TTC549 (cell line): ENCODE measurements around the gene KRTAP2-1.
"Not testable (repeated sequence)": the region's sequence is repeated elsewhere in the genome, so short reads cannot be mapped to it uniquely, and the experiment has no call there.

Experiments
- FAIRE-seq: peaks from 2 replicates; lab custom pipeline; 2012; peaks lifted over from hg19 to GRCh38; lab: Jason Lieb, UNC

The KRTAP2-1 gene, protein sequence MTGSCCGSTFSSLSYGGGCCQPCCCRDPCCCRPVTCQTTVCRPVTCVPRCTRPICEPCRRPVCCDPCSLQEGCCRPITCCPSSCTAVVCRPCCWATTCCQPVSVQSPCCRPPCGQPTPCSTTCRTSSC

GRCh38 chr17:41046735-41047465, at the start of gene KRTAP2-1:
TSS of gene KRTAP2-1 (minus strand) at chr17:41047316. CDS start at chr17:41047267, 49 bp downstream.
- FAIRE-seq, result not testable (repeated sequence)

- FAIRE-seq, result no peak
These were observed 48.9 kb upstream of the KRTAP2-1 start for GRCh38 chr17:41096055-41096454.

DNA sequence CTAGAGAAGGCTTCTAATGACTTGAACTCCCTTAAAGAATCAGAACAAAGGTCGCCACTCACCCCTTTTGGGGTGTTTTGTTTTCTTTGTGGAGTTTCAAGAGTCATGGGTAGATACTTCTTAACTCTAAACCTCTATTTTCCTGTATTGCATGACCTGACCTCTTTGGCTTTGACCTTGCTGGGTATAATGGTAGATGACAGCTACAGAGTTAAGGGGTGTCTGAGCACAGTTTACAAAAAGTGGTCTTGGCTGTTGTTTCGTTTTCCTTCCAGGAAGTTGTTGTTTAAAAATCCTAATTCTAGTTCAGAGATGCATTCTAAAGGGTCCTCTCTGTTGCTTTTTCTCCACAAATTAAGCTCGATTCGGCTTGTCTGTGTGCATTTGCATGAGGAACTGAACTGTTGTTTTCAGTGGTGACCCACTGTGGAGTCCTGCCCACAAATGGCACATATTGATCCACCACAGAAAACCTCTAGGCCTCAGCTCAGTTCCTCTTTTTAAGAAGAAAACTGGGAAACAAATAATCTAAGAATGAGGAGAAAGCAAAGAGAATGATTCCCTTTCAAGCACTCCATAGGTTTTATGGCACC, 41.7 kb upstream of the KRTAP2-1 start:
- not testable (repeated sequence) for FAIRE-seq

DNA sequence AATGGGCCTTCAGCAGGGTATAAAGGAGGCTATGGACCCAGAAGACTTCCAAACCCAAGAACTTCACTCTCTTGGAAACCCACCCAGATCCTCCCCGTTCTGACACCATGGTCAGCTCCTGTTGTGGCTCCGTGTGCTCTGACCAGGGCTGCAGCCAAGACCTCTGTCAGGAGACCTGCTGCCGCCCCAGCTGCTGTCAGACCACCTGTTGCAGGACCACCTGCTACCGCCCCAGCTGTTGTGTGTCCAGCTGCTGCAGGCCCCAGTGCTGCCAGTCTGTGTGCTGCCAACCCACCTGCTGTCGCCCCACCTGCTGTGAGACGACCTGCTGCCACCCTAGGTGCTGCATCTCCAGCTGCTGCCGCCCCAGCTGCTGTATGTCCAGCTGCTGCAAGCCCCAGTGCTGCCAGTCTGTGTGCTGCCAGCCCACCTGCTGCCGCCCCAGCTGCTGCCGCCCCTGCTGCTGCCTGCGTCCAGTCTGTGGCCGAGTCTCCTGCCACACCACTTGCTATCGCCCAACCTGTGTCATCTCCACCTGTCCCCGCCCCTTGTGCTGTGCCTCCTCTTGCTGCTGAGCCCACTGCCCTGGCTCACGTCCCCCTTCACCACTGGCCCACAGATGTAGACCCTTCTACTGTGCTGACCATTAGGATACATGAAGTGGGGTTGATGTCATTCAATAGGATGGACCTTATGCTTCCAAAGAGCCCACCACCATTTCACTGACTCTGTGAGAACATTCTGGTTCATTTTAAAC, 37.2 kb upstream of the KRTAP2-1 start, which contains the start of gene KRTAP4-7:
Gene KRTAP4-7, plus strand, starts transcription at position 51 of the 757 bp plus-strand sequence. Its CDS starts 57 bp downstream, at position 108.
- FAIRE-seq, result not testable (repeated sequence)

- FAIRE-seq, result not testable (repeated sequence)
These were observed 36.3 kb upstream of the KRTAP2-1 start for GRCh38 chr17:41083427-41083826.

DNA sequence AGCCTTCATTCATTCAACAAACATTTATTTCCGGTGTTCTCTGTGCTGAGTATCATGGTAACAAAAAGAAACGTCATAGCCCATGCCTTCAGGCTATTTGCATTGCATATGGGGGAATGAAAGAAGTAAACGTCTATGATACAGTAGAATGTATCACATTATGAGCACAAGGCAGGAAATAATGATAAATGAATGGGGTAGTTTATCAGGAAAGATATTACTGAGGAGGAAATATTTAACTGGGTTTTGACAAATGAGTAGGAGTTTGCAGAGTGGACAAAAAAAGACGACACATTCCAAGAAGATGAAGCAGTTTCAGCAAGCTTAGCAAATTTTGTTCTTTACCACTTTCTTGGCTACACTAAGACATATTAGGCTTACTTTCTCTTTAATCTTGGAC, 35.5 kb upstream of the KRTAP2-1 start:
- no peak for FAIRE-seq

DNA sequence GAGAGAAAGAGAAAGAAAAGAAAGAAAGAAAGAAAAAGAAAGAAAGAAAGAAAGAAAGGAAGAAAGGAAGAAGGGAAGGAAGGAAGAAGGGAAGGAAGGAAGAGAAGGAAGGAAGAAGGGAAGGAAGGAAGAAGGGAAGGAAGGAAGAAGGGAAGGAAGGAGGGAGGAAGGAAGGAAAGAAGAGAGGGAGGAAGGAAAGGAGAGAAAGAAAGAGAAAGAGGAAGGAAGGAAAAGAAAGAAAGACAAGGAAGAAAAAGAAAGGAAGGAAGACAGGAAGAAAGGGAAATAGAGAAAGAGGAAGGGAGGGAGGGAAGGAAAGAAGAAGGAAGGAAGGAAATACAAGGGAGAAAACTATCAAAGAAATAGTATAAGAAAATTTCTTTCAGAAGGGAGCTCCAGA, 29.7 kb upstream of the KRTAP2-1 start:
- FAIRE-seq, result no peak

GRCh38 chr17:41073676-41074075, 26.6 kb upstream of the KRTAP2-1 start:
- FAIRE-seq, result no peak

- no peak for FAIRE-seq
These were observed 24.7 kb upstream of the KRTAP2-1 start for GRCh38 chr17:41071606-41072360.

GRCh38 chr17:41069031-41069430, 21.9 kb upstream of the KRTAP2-1 start:
- no peak for FAIRE-seq

DNA sequence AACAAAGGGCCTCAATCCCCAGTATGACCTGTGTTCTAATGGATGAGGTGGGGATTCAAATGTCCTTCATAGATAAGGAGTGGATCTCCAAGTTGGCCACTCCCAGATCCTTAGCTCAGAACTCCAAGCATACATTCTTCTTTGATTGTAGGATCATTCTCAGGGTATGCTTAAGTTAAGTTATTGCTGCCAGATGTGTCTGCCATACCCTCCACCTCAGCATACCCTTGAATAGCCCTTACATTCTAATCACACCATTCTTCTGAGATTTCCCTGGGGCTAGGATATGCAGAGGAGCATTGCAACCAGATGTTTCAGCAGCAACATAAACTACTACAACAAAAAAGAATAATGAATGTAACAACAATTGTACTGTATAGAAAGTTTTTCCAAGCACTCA, 20.2 kb upstream of the KRTAP2-1 start:
- FAIRE-seq, result no peak

DNA sequence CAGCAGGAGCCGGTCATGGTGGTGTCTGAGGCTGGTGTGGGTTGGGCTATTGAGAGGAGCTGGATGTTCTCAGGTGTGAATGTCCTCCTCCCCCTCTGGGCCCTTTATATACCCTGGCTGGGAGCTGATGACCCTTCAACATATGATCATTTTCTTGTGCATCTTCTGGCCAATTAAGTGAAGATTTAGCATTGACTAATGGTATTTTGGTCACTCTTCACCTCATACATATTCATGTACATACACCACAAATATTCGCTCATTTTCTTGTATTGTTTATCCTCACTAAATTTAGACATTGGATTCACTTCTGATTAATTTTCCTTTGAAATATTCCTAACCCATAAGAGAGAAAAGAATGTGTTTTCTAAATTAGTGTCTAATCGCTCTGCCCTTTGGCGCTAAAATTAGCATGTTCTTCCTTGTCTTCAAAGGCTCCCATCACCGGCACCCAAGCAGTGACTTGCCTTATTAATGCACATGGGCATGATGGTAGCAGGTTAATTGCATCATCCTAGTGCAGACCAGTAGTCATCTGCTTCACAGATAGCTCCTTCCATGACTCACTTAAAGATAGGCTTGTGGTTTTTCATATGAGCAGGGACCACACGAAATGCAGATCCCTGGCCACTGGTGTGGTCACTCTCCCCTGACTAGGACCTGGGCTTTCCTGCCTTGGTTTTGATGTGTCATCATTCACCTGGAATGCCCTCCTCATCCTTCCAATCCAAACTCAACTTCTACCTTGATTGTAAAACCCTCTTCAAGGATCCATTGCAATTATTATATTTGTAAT, 18.9 kb upstream of the KRTAP2-1 start, which contains the start of gene KRTAP2-4:
Gene KRTAP2-4, minus strand, starts transcription at position 51 of the 796 bp plus-strand sequence. Its CDS starts 34 bp downstream, at position 17.
- FAIRE-seq, result no peak

DNA sequence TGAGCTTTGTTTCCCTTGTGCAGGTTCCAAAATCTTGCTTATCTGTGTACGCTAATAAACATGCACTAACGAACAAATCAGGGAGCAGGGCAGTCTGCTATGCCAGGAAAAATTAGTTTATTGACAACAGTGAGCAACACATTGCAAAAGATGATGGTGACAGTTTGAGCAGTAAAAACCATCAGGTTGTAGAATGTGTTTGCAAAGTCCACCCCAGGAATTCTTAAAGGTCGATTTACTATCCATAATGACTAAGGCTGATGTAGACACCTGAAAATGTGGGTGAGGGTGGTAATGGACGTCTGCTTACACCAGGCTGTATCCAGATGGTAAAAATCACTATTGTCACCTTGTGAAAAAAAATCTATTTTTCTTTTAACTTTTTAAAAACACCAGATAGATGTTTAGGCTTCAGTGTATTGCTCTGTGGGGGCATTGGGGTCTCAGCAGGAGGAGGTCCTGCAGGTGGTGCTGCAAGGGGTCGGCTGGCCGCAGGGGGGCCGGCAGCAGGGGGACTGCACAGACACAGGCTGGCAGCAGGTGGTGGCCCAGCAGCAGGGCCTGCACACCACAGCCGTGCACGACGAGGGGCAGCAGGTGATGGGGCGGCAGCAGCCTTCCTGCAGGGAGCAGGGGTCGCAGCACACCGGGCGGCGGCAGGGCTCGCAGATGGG, 18.0 kb upstream of the KRTAP2-1 start:
- FAIRE-seq, result not testable (repeated sequence)

GRCh38 chr17:41064301-41064700, 17.2 kb upstream of the KRTAP2-1 start:
- FAIRE-seq, result no peak

- no peak for FAIRE-seq
These were observed 16.3 kb upstream of the KRTAP2-1 start for GRCh38 chr17:41063449-41063848.

DNA sequence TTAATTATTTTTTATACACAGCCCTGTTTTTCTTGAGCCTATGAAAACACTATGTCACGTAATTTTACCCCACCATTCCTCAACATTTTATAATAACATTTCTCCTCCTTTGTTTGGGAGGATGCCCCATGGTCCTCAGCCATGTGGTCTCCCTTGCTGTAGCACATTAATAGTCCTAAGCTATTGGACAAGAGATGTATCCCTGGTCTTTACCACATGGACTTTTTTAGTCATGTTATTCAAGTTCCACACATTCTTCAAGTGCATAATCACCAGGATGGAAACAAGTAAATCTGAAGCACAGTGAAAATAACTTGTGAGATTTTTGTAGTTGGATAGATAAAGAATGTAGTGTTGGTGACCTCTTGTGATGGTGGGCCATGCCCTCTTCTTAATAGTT, 14.8 kb upstream of the KRTAP2-1 start:
- no peak for FAIRE-seq

DNA sequence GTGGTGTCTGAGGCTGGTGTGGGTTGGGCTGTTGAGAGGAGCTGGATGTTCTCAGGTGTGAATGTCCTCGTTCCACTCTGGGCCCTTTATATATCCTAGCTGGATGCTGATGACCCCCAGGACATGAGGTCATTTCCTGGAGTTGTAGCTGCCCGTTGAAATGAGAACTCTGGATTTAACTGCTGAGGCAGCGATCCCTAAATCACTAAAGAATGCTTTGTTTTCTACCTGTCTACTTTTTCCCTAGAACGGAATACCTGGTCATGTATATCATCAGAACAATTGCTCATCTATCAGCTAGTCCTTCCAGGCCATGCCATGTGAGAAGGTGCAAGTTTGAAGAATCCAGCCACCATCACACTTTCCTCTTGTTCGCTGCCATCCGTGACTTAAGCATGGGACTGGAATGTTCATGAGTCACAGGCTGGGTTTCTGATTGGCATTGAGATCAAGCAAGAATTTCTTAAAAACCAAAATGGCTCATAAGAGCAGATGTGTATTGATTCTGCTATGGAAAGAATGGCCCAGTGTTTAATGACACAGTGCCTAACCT, 13.0 kb upstream of the KRTAP2-1 start, which contains the start of gene KRTAP2-3:
Gene KRTAP2-3, minus strand, starts transcription at position 63 of the 553 bp plus-strand sequence. CDS start 64 bp downstream, outside the sequence.
- no peak for FAIRE-seq

DNA sequence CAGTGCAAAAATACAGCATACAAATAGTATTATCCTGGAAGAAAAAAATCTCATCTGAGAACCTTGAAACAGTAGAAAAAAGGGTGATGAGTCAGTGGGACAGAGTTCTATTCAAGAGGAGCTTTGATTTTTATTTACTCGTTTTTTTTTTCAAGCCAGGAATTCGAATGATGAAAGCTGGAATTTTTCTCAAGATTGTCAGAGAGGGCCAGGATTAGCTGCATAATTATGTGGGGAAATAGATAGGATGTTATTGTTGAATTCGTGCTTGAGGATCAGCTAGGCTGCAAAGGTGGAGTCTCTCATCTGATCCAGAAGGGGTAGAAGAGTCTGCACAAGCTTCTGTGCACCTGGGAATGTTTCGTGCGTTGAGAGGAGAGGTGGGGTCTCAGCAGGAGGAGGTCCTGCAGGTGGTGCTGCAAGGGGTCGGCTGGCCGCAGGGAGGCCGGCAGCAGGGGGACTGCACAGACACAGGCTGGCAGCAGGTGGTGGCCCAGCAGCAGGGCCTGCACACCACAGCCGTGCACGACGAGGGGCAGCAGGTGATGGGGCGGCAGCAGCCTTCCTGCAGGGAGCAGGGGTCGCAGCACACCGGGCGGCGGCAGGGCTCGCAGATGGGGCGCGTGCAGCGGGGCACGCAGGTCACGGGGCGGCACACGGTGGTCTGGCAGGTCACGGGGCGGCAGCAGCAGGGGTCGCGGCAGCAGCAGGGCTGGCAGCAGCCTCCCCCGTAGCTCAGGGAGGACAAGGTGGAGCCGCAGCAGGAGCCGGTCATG, 12.3 kb upstream of the KRTAP2-1 start:
- FAIRE-seq, result not testable (repeated sequence)

DNA sequence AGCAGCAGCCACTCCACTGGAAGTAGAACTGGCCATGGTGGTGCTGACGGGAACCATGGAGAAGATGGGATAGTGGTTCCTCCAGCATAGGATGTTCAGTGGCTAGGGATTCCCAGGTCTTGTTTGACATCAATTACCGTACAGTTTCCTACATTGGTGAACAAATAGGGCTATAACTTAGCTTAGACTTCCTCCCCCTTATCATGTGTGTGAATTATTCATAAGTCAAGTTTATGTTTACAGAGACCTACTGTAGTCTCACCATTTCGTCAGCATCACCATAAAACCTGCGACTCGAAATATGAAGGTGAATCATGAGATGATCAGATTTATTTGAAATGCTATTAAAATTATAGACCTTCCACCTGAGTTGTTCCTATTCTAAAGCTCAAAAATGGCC, 11.6 kb upstream of the KRTAP2-1 start:
- no peak for FAIRE-seq
